IMR-90 (cell line): ENCODE measurements around the gene CCT7.

Experiments
- CEBPB ChIP-seq: IDR thresholded peaks from 2 replicates; pipeline ENCODE4 v1.6.1; 2012; ENCODE audit warnings: low read depth, low read length, improper control_type of control experiment
- CTCF ChIP-seq: conservative IDR thresholded peaks from 2 replicates; pipeline ENCODE4 v1.5.1; 2012; ENCODE audit warnings: mild to moderate bottlenecking, low read depth, low read length, improper control_type of control experiment
- MXI1 ChIP-seq: IDR thresholded peaks from 2 replicates; pipeline ENCODE4 v1.6.1; 2012; ENCODE audit warnings: low read depth, mild to moderate bottlenecking, low read length, moderate library complexity, borderline replicate concordance
- POLR2A ChIP-seq: IDR thresholded peaks from 2 replicates; pipeline ENCODE4 v1.6.1; 2012; ENCODE audit warnings: mild to moderate bottlenecking, low read depth, low read length
- RAD21 ChIP-seq: IDR thresholded peaks from 2 replicates; pipeline ENCODE4 v1.6.1; 2012; ENCODE audit warnings: low read length, improper control_type of control experiment
- RFX5 ChIP-seq: IDR thresholded peaks from 2 replicates; pipeline ENCODE4 v1.8.0; 2012; ENCODE audit warnings: low read depth, mild to moderate bottlenecking, low read length, moderate library complexity
- SMC3 ChIP-seq: fragments of 150-350 bp; IDR thresholded peaks from 2 replicates; pipeline ENCODE4 v1.6.1; 2016; ENCODE audit warnings: low read depth, mild to moderate bottlenecking, antibody characterized with exemption, low read length, moderate library complexity
- USF2 ChIP-seq: fragments of 150-350 bp; IDR thresholded peaks from 2 replicates; pipeline ENCODE4 v1.6.1; 2017; ENCODE audit warnings: mild to moderate bottlenecking, antibody characterized with exemption, low read length, low read depth

GRCh38 chr2:73284296-73285158 is 50.4 kb downstream of the CCT7 start, which contains the start of gene FBXO41:
- TF ChIP-seq CEBPB (no peak), CTCF (no peak), RAD21 (no peak), POLR2A (no peak), USF2 (no peak), SMC3 (no peak), RFX5 (no peak), MXI1 (no peak)
